Measurements from ENCODE around the gene PAQR4.
A peak's percentile ranks its signal among the peaks of the same experiment; 100 is the strongest.

Gene PAQR4

GRCh38 chr16:3004781-3005284 lies 35.7 kb downstream of the PAQR4 start:
- DNase-seq (ENCODE audit: low spot score): no peak

- no peak for DNase-seq (ENCODE audit: low spot score)
Observed at GRCh38 chr16:3007059-3007956, 38.2 kb downstream of the PAQR4 start.

GRCh38 chr16:3007957-3008689 lies 39.0 kb downstream of the PAQR4 start:
- DNase-seq (ENCODE audit: low spot score): no peak

GRCh38 chr16:3008690-3009037 lies 39.5 kb downstream of the PAQR4 start:
- DNase-seq (ENCODE audit: low spot score): no peak

- DNase-seq (ENCODE audit: low spot score): no peak
Observed at GRCh38 chr16:3009568-3010390, 40.6 kb downstream of the PAQR4 start.

DNA sequence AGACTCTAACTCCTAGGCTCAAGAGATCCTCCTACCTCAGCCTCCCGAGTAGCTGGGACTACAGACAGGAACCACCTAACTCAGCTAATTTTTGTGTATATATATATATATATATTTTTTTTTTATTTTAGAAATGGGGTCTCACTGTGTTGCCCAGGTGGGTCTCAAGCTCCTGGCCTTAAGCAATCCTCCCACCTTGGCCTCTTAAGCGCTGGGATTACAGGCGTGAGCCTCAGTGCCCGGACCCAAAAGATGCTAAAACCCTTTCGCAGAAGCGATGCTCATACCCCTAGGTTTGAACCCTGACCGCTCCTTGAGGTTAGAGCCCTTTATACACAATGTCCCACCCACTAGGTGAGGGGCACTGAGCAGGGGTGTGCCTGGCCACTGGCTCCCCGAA lies 41.4 kb downstream of the PAQR4 start:
- DNase-seq (ENCODE audit: low spot score): no peak

GRCh38 chr16:3012246-3012645 lies 43.1 kb downstream of the PAQR4 start:
- DNase-seq (ENCODE audit: low spot score): no peak

- no peak for DNase-seq (ENCODE audit: low spot score)
Observed at GRCh38 chr16:3012828-3013420, 43.8 kb downstream of the PAQR4 start, which contains the start of gene CLDN9. CLDN9 (plus strand) TSS chr16:3012923; CDS start chr16:3013363, 440 bp downstream.

DNA sequence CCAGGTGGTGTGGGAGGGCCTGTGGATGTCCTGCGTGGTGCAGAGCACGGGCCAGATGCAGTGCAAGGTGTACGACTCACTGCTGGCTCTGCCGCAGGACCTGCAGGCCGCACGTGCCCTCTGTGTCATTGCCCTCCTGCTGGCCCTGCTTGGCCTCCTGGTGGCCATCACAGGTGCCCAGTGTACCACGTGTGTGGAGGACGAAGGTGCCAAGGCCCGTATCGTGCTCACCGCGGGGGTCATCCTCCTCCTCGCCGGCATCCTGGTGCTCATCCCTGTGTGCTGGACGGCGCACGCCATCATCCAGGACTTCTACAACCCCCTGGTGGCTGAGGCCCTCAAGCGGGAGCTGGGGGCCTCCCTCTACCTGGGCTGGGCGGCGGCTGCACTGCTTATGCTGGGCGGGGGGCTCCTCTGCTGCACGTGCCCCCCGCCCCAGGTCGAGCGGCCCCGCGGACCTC lies 44.4 kb downstream of the PAQR4 start:
- DNase-seq (ENCODE audit: low spot score): no peak

DNA sequence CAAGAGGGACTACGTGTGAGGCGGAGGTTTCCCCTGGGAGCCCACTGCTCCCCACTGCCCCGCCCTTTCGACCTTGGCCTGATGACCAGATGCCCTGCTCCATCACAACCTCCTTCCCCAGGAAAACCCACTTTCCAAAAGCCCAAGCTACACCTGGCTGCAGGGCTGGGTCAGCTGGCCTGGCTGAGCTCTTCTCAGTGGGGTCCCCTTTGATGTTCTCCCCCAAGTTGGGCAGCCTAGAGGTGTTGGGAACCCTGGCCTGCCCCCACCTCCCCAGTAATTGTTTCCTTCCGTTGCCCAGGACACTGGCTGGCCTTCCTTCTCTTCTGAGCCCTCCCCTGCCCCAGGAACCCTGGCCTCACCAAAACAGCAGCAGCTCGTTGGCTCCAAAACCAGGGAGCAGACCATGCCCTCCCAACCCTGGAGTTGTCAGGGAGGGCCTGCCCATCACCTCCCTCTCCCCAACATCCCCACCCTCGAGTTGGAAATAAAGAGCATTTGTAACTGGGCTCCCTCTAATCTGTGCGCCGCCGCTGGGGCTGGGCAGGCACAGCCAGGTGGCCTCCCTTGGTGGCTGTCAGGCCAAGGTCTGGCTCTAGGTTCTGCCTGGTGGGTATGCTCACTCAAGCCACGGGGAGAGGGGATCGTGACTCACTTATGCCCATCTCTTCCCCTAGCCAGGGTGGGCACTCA lies 45.0 kb downstream of the PAQR4 start:
- no peak for DNase-seq (ENCODE audit: low spot score)

GRCh38 chr16:3014971-3015370 lies 45.8 kb downstream of the PAQR4 start:
- DNase-seq (ENCODE audit: low spot score): no peak

DNA sequence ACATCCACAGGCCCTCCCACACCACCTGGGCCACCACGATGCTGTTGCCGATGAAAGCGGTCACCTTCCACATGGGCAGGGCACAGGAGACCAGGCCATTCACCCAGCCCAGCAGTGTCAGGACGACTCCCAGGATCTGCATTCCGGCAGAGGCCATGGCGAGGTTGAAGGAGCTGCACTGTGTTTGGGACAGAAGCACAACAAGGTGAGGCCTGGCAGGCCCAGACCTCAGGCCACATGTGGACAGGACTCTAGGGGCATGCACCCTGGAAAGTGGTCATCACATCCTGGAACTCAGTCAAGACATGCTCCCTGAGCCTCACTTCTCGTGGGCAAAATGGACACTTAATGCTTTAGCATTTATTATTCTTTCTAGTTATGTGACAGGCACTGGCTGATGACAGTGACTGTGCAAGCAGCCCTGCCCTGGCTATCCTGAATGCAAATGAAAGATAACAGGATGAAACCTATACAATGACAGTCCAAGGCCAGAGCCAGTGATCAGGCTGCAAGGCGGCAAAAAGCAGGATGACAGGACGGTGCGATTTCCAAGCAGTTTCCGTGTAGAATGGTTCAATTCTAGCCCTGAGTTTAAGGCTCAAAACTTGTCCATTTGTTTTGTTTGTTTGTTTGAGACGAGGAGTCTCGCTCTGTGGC lies 46.8 kb downstream of the PAQR4 start:
- DNase-seq (ENCODE audit: low spot score): no peak

DNA sequence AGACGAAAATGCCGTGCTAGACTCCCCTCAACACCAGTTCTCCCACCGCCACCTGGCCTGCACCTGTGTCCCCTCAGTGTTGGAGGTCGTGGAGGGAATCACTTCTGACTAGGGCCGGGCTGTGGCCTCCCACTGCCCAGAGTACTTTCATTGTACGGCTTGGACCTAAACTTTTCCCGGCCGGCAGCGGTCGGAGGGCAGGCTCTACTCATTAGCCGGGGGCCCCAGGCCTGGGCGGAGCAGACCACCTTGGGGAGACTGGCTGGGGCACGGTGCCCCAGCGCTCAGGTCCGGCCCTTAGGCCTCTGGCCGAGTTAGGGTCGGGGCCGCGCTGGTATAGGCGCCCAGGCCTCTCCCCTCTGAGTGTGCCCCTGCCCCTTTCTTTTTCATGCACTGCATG lies 48.2 kb downstream of the PAQR4 start:
- no peak for DNase-seq (ENCODE audit: low spot score)

GRCh38 chr16:3017794-3018506 lies 48.8 kb downstream of the PAQR4 start, which contains the start of gene CLDN6:
CLDN6 (minus strand) TSS chr16:3018183; CDS start chr16:3016021, 2,162 bp downstream.
- DNase-seq (ENCODE audit: low spot score): no peak

GRCh38 chr16:3019594-3020246 lies 50.6 kb downstream of the PAQR4 start:
- DNase-seq (ENCODE audit: low spot score): no peak

- DNase-seq (ENCODE audit: low spot score): peak; percentile 94
Observed at GRCh38 chr16:3020247-3020603, 51.1 kb downstream of the PAQR4 start, which contains the start of gene TNFRSF12A. TNFRSF12A (plus strand) TSS chr16:3020368; CDS start chr16:3020398, 30 bp downstream.

- DNase-seq (ENCODE audit: low spot score): peak; percentile 93
Observed at GRCh38 chr16:3020604-3021448, 51.7 kb downstream of the PAQR4 start.

Data from AG20443 (cell line).